Chondrocyte (in vitro differentiated cells): Measurements from ENCODE around the gene TRIM62. TPM values are rescaled to one million over a fixed set of nuclear protein-coding genes. Genes with fewer than 3 reads are reported as not detected.

ENCODE experiments used
- DNase-seq: peaks from one replicate; pipeline ENCODE4 v3.0.0; 2021; ENCODE audit warnings: mixed read lengths, low spot score
- H3K27ac Mint-ChIP-seq: one replicate; pipeline ENCODE4 v1.8.0; 2021; ENCODE audit warnings: mild to moderate bottlenecking, moderate library complexity, mixed read lengths; ENCODE audit not compliant: unreplicated experiment
- H3K27me3 Mint-ChIP-seq: 2 replicates; pipeline ENCODE4 v1.8.0; 2021; ENCODE audit warnings: low read depth, mixed read lengths
- H3K36me3 Mint-ChIP-seq: 2 replicates; pipeline ENCODE4 v1.8.0; 2021; ENCODE audit warnings: low read depth, mixed read lengths
- H3K4me1 Mint-ChIP-seq: 2 replicates; pipeline ENCODE4 v1.8.0; 2021; ENCODE audit warnings: low read depth, mild to moderate bottlenecking, mixed read lengths
- H3K4me3 Mint-ChIP-seq: one replicate; pipeline ENCODE4 v1.8.0; 2021; ENCODE audit warnings: mild to moderate bottlenecking, moderate library complexity, mixed read lengths; ENCODE audit not compliant: unreplicated experiment
- H3K9me3 Mint-ChIP-seq: 2 replicates; pipeline ENCODE4 v1.8.0; 2021; ENCODE audit warnings: low read depth, mixed read lengths
- total RNA-seq: library from RNA; stranded (reverse); gene quantifications from 3 replicates; pipeline ENCODE4 v1.2.1, GENCODE V29; 2021
- TF ChIP-seq, protein P1 (sequence below): fragments of 200-600 bp; sonication (generic); IDR thresholded peaks from 2 replicates; pipeline ENCODE4 v1.5.0; 2021; ENCODE audit warnings: antibody characterized with exemption, mild to moderate bottlenecking, moderate library complexity

Gene TRIM62
- total RNA-seq, 1 donor from 2014 or later: 17.3 TPM

DNA sequence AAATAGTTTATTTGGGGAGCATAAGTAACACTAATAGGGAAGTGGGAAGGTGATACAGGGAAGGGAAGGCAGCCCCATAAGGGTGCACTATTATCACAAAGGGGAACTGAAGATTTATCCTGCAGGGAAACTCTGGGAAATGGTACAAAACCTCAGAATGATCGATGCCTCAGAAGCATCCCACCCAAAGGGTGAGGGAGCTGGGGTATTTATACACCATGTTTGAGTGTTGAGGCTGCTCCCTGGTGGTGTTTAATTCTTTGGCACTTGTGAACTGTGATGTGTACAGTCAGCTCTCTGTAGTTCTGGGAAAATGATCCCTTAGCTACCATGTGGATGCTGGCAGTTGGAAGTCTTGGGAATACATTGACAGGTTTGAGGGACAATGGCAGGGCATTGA, 5.1 kb upstream of the TRIM62 start:
- H3K27me3 Mint-ChIP-seq: no peaks in the 10 kb centered on the region
- H3K27ac Mint-ChIP-seq: no peak overlapping the region
- TF ChIP-seq, protein P1, sequence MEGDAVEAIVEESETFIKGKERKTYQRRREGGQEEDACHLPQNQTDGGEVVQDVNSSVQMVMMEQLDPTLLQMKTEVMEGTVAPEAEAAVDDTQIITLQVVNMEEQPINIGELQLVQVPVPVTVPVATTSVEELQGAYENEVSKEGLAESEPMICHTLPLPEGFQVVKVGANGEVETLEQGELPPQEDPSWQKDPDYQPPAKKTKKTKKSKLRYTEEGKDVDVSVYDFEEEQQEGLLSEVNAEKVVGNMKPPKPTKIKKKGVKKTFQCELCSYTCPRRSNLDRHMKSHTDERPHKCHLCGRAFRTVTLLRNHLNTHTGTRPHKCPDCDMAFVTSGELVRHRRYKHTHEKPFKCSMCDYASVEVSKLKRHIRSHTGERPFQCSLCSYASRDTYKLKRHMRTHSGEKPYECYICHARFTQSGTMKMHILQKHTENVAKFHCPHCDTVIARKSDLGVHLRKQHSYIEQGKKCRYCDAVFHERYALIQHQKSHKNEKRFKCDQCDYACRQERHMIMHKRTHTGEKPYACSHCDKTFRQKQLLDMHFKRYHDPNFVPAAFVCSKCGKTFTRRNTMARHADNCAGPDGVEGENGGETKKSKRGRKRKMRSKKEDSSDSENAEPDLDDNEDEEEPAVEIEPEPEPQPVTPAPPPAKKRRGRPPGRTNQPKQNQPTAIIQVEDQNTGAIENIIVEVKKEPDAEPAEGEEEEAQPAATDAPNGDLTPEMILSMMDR: no peak
- no peaks in the 10 kb centered on the region for H3K9me3 Mint-ChIP-seq
- no peak for DNase-seq
- no peak overlapping the region for H3K4me3 Mint-ChIP-seq
- no peaks in the 10 kb centered on the region for H3K36me3 Mint-ChIP-seq
- peaks cover 9% of the 10 kb centered on the region for H3K4me1 Mint-ChIP-seq

DNA sequence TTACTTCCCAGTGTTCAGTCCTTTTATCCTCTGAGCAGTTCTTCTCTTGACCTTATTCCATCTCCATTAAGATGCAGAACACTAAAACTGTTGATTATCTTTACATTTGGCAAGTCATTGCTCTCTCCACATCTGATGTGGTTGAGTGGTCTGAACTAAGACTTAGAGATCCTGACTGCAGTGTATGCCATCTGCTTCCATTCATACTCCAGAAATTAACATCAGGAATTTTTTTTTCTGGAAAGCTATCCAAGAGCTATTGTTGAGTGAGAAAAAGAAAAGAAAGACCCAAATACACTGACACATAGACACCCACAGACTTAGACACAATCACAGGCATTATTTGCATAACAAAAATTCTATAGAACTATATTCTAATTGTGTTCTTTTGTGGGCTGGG, 3.7 kb upstream of the TRIM62 start:
- Mint-ChIP-seq H3K27ac (no peak overlapping the region), H3K9me3 (no peaks in the 10 kb centered on the region), H3K27me3 (no peaks in the 10 kb centered on the region), H3K36me3 (no peaks in the 10 kb centered on the region), H3K4me1 (peaks cover 10% of the 10 kb centered on the region), H3K4me3 (no peak overlapping the region)
- no peak for DNase-seq
- TF ChIP-seq, protein P1: no peak

DNA sequence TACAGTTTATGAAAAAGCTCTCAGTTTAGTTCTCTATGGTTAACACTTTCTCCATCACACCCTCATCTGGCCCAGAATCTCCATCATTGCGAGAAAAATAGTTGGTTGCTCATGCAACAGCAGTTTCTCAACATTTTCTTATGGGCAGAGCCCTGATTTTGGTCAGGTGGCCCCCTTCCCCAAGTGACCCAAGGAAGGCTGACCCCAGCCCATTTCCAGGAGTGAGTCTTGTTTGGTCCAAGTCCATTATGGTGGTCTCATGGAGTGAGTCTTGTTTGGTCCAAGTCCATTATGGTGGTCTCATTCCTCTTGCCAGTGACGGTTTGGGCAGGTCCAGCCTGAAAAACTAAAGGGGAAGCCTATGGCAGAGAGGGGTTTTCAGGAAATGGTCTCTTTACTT, 1.5 kb upstream of the TRIM62 start:
- no peaks in the 10 kb centered on the region for H3K9me3 Mint-ChIP-seq
- TF ChIP-seq, protein P1: no peak
- no peak overlapping the region for H3K4me3 Mint-ChIP-seq
- no peak overlapping the region for H3K27ac Mint-ChIP-seq
- peaks cover 2% of the 10 kb centered on the region for H3K36me3 Mint-ChIP-seq
- DNase-seq: no peak
- peaks cover 28% of the 10 kb centered on the region for H3K4me1 Mint-ChIP-seq
- no peaks in the 10 kb centered on the region for H3K27me3 Mint-ChIP-seq

DNA sequence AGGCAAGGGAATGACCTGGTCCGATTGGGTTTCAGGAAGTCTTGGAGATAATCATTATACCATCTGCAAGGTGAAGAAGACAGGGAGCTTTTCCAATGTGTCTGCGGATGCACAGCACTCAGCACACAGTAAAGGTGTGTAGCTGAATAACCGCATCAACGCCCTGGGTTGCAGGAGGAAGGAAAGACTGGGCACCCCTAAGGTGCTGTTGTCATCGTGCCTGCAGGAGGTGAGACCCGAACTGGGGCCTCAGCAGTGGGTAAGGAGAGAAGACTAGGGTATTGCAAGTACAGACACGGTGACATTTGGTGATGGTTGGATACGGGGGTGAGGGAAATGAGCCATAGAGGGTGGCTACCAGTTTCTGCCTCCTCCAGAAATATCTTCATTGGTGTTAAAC, 1.1 kb upstream of the TRIM62 start:
- Mint-ChIP-seq H3K36me3 (peaks cover 2% of the 10 kb centered on the region), H3K27me3 (no peaks in the 10 kb centered on the region), H3K9me3 (no peaks in the 10 kb centered on the region), H3K4me1 (peaks cover 31% of the 10 kb centered on the region), H3K27ac (peak overlapping the region; percentile 71), H3K4me3 (no peak overlapping the region)
- TF ChIP-seq, protein P1: no peak
- no peak for DNase-seq

DNA sequence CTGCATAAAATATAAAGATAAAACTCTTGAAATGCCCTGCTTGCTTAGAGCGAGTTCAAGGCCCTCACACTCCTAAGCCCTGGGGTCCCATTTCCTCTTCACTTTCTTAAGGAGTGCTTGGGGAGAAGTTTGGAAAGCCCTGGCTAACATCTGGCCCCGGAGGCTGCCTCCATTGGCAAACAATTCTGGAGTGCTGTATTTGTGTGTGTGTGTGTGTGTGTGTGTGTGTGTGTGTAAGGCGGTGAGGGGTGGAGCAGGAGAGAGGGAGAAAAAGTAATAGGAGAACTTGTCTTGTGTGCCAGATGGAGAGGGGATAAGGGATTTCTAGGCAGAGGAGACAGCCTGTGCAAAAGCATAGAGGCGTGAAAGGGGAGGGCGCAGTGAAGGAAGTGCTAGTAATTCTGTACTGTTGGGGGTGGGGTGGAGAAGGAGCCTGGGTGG, 578 bp upstream of the TRIM62 start:
- TF ChIP-seq, protein P1: no peak
- H3K27me3 Mint-ChIP-seq: no peaks in the 10 kb centered on the region
- H3K27ac Mint-ChIP-seq: peak overlapping the region; percentile 71
- peak overlapping the region; percentile 88 for H3K4me3 Mint-ChIP-seq
- peaks cover 2% of the 10 kb centered on the region for H3K36me3 Mint-ChIP-seq
- H3K4me1 Mint-ChIP-seq: peaks cover 35% of the 10 kb centered on the region
- no peak for DNase-seq
- H3K9me3 Mint-ChIP-seq: no peaks in the 10 kb centered on the region
